SU-DHL-6 (cell line): ENCODE measurements around the gene INO80D.
"Not testable (repeated sequence)": the region's sequence is repeated elsewhere in the genome, so short reads cannot be mapped to it uniquely, and the experiment has no call there.

Experiments used
- H2AFZ ChIP-seq: fragments of 200-600 bp; sonication (generic); 2 replicates; pipeline ENCODE4 v1.6.1; 2014; ENCODE audit warnings: low read depth, mild to moderate bottlenecking, moderate library complexity, mixed read lengths, antibody characterized with exemption, low read length; ENCODE audit not compliant: severe bottlenecking
- H3F3A ChIP-seq: fragments of 200-600 bp; shearing (Covaris generic); 2 replicates; pipeline ENCODE4 v1.6.0; 2016; ENCODE audit warnings: antibody characterized with exemption, mild to moderate bottlenecking; ENCODE audit not compliant: insufficient read depth
- H3K27ac ChIP-seq: fragments of 200-600 bp; sonication (generic); 2 replicates; pipeline ENCODE4 v1.5.1; 2016; ENCODE audit warnings: low read depth, mild to moderate bottlenecking, low read length, moderate library complexity, mixed read lengths
- H3K27me3 ChIP-seq: fragments of 200-600 bp; sonication (generic), shearing (Covaris generic); 2 replicates; pipeline ENCODE4 v1.6.0; 2014; ENCODE audit warnings: mild to moderate bottlenecking, low read length
- H3K36me3 ChIP-seq: fragments of 200-600 bp; sonication (generic); 2 replicates; pipeline ENCODE4 v1.6.1; 2014; ENCODE audit warnings: mild to moderate bottlenecking, low read length, mixed read lengths
- H3K4me2 ChIP-seq: fragments of 300-600, 200-600 bp; shearing (Covaris generic), sonication (generic); 2 replicates; pipeline ENCODE4 v1.6.0; 2014; ENCODE audit warnings: low read length, low read depth, mild to moderate bottlenecking; ENCODE audit not compliant: poor library complexity, severe bottlenecking
- H3K4me3 ChIP-seq: fragments of 200-600 bp; sonication (generic); 2 replicates; pipeline ENCODE4 v1.5.1; 2014; ENCODE audit warnings: antibody characterized with exemption, low read length, mild to moderate bottlenecking, mixed read lengths; ENCODE audit not compliant: insufficient read depth, poor library complexity, severe bottlenecking
- H3K79me2 ChIP-seq: fragments of 200-600 bp; sonication (generic); 2 replicates; pipeline ENCODE4 v1.6.1; 2014; ENCODE audit warnings: mild to moderate bottlenecking, low read length, moderate library complexity; ENCODE audit not compliant: insufficient read depth
- H3K9ac ChIP-seq: fragments of 200-600 bp; sonication (generic); 2 replicates; pipeline ENCODE4 v1.7.0; 2014; ENCODE audit warnings: mild to moderate bottlenecking, low read length
- H3K9me2 ChIP-seq: fragments of 200-600 bp; sonication (generic); replicated peaks from 2 replicates; pipeline ENCODE4 v1.6.1; 2014; ENCODE audit warnings: low read length; ENCODE audit not compliant: insufficient read depth
- H3K9me3 ChIP-seq: fragments of 200-600 bp; sonication (generic); 2 replicates; pipeline ENCODE4 v1.6.1; 2014; ENCODE audit warnings: low read length, mixed read lengths; ENCODE audit not compliant: insufficient read depth
- H4K20me1 ChIP-seq: fragments of 200-600 bp; sonication (generic); 2 replicates; pipeline ENCODE4 v1.6.1; 2014; ENCODE audit warnings: low read depth, mild to moderate bottlenecking, antibody characterized with exemption, low read length, moderate library complexity, mixed read lengths
- CTCF ChIP-seq: fragments of 200-600 bp; sonication (generic); IDR thresholded peaks from one replicate; pipeline ENCODE4 v1.5.1; 2017; ENCODE audit warnings: antibody characterized with exemption, mild to moderate bottlenecking, low read length, moderate library complexity; ENCODE audit not compliant: insufficient read depth, poor library complexity, severe bottlenecking
- EZH2phosphoT487 ChIP-seq: fragments of 200-600 bp; sonication (generic), shearing (Covaris generic); conservative IDR thresholded peaks from 2 replicates; pipeline ENCODE4 v1.6.1; 2018; ENCODE audit warnings: mild to moderate bottlenecking, antibody characterized with exemption, low read length, moderate library complexity, mixed read lengths

INO80D gene

GRCh38 chr2:206079699-206080465 is 6.1 kb downstream of the INO80D start:
- Histone ChIP-seq H3K36me3 (no peaks in the 10 kb centered on the region), H3K27ac (no peak overlapping the region), H3K9me3 (no peaks in the 10 kb centered on the region), H3K9ac (no peak overlapping the region), H3F3A (peaks cover 3% of the 10 kb centered on the region; the same call in 1 of the 2 replicates), H2AFZ (no peak overlapping the region), H3K9me2 (no peaks in the 10 kb centered on the region), H3K4me3 (no peak overlapping the region), H3K27me3 (no peaks in the 10 kb centered on the region), H3K4me2 (no peak overlapping the region), H4K20me1 (no peaks in the 10 kb centered on the region; the same call in 1 of the 2 replicates), H3K79me2 (peaks cover 92% of the 10 kb centered on the region)
- TF ChIP-seq EZH2phosphoT487 (no peak), CTCF (no peak)

DNA sequence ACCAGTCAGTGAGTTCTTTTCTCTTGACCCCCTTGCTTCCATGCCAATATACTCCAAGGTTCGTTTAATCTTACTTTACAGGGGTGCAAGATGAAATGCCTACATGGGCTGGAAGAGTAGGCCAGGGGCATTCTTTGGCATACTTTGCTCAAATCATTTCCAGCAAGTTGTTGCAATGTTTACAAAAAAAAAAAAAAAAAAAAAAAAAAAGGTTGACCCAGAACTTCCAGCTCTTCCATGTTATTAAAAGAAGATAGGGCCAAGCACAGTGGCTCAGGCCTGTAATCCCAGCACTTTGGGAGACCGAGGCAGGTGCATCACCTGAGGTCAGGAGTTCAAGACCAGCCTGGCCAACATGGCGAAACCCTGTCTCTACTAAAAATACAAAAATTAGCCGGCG is 8.1 kb downstream of the INO80D start:
- H4K20me1 ChIP-seq, H3K27me3 ChIP-seq, H3K4me2 ChIP-seq, H3K4me3 ChIP-seq, H3K9me2 ChIP-seq, H3F3A ChIP-seq, H3K9ac ChIP-seq, H3K27ac ChIP-seq, H3K36me3 ChIP-seq, H2AFZ ChIP-seq, H3K9me3 ChIP-seq: not testable (repeated sequence)
- H3K79me2 ChIP-seq = peaks cover 91% of the 10 kb centered on the region

- H3K9ac ChIP-seq = no peak overlapping the region
- peaks cover 86% of the 10 kb centered on the region for H3K79me2 ChIP-seq
- no peaks in the 10 kb centered on the region for H3K9me2 ChIP-seq
- no peak overlapping the region for H3K4me3 ChIP-seq
- no peaks in the 10 kb centered on the region for H3K36me3 ChIP-seq
- H3K9me3 ChIP-seq = no peaks in the 10 kb centered on the region
- H3K27me3 ChIP-seq = no peaks in the 10 kb centered on the region
- H3F3A ChIP-seq = no peaks in the 10 kb centered on the region
- H3K27ac ChIP-seq = no peak overlapping the region
- H4K20me1 ChIP-seq = no peaks in the 10 kb centered on the region; the same call in 1 of the 2 replicates
- H3K4me2 ChIP-seq = no peak overlapping the region
- H2AFZ ChIP-seq = no peak overlapping the region
- no peak for TF ChIP-seq CTCF
- TF ChIP-seq EZH2phosphoT487 = no peak
Observed at GRCh38 chr2:206075113-206075512, 10.9 kb downstream of the INO80D start.

DNA sequence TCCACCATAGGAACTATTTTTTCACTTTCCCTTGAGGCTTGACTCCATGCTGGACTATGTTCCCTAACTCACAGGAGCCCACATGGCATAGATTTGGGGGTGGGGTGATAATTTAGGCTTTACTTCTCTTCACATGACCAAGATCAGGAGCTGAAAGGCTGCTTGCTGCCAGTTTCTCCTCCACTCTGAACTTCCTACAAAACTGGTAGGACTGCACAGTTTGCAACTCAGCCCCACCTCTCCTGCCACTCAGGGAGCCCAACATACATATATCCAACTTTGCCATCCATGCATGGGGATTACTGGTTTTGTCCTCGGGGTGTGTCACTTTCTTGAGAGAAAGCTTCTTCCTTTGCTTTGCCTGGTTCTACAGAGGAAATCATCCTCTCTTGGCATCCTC is 14.2 kb downstream of the INO80D start:
- no peaks in the 10 kb centered on the region for H4K20me1 ChIP-seq
- TF ChIP-seq EZH2phosphoT487 (no peak), CTCF (no peak)
- no peak overlapping the region for H3K4me2 ChIP-seq
- H3K9ac ChIP-seq = no peak overlapping the region
- H3K27ac ChIP-seq = no peak overlapping the region
- H3K9me3 ChIP-seq = no peaks in the 10 kb centered on the region
- H3K4me3 ChIP-seq = no peak overlapping the region
- H3K36me3 ChIP-seq = no peaks in the 10 kb centered on the region
- H3F3A ChIP-seq = peaks cover 6% of the 10 kb centered on the region; the same call in 1 of the 2 replicates
- H3K9me2 ChIP-seq = no peaks in the 10 kb centered on the region
- H2AFZ ChIP-seq = no peak overlapping the region
- H3K79me2 ChIP-seq = peaks cover 85% of the 10 kb centered on the region
- no peaks in the 10 kb centered on the region for H3K27me3 ChIP-seq
